ENCODE data around the gene HEYL.
A peak's percentile ranks its signal among the peaks of the same experiment; 100 is the strongest.

HEYL gene

DNA sequence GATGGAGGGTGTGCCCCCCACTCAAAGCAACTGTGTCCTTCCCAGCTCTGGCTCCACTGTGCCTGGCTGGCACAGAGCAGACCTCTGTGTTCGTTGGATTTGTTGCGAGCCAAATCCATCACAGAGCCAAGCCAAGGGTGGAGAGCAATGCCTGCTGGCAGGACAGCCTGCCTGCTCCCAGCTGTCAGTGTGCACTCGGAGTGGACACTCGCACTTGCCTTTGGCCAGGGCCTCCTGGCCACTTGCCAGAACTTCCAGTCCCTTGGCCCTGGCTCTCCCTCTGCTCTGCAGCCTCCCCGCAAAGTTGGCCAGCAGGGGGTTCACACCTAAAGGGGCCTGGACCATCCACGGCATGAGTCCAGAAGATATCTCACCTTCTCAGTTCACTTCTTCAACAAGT, 16.4 kb downstream of the HEYL start:
- H3K4me3 Mint-ChIP-seq, result no peak overlapping the region
- H3K9me3 Mint-ChIP-seq, result no peaks in the 10 kb centered on the region
- H3K27me3 Mint-ChIP-seq (ENCODE audit: low read depth, poor library complexity), result peaks cover 4% of the 10 kb centered on the region
- peak overlapping the region; percentile 89 for H3K27ac Mint-ChIP-seq
- peaks cover 44% of the 10 kb centered on the region for H3K4me1 Mint-ChIP-seq
- TF ChIP-seq CTCF (IDR thresholded peaks at IDR 0.05), result no peak
- peaks cover 32% of the 10 kb centered on the region for H3K36me3 Mint-ChIP-seq (ENCODE audit: low read depth)
- DNase-seq, result no peak

- peaks cover 7% of the 10 kb centered on the region for H3K27me3 Mint-ChIP-seq (ENCODE audit: low read depth, poor library complexity)
- H3K36me3 Mint-ChIP-seq (ENCODE audit: low read depth), result peaks cover 29% of the 10 kb centered on the region
- H3K4me3 Mint-ChIP-seq, result no peak overlapping the region
- H3K27ac Mint-ChIP-seq, result no peak overlapping the region
- H3K4me1 Mint-ChIP-seq, result peaks cover 47% of the 10 kb centered on the region
- H3K9me3 Mint-ChIP-seq, result no peaks in the 10 kb centered on the region
- DNase-seq, result no peak
- TF ChIP-seq CTCF (IDR thresholded peaks at IDR 0.05), result no peak
Measured at GRCh38 chr1:39622427-39622826, 17.0 kb downstream of the HEYL start.

DNA sequence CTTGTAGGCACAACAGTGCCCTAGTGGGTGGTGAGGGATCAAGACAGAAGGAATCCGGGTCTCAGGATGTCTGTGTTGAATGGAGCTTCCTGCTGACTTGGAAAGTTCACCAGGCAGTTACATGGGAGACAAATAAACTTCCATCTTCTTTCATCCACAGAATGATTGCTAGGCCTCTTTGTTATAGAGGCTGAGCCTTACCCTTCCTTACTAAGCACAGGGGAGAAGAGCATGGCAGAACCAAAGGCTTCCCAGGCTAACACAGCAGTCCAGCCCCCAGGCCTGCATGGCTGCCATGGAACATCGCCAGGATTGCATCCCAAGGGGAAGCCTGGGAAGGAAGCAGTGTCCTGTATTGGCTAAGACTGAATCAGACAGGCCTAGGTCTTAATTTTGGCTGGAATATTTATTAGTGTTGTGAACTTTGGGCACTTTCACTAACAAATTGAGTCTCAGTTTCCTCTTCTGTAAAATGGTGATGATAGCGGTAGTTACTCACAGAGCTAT, 18.7 kb downstream of the HEYL start:
- H3K9me3 Mint-ChIP-seq, result no peaks in the 10 kb centered on the region
- peaks cover 40% of the 10 kb centered on the region for H3K4me1 Mint-ChIP-seq
- no peak for TF ChIP-seq CTCF (IDR thresholded peaks at IDR 0.05)
- H3K27me3 Mint-ChIP-seq (ENCODE audit: low read depth, poor library complexity), result peaks cover 7% of the 10 kb centered on the region
- H3K27ac Mint-ChIP-seq, result no peak overlapping the region
- DNase-seq, result no peak
- no peak overlapping the region for H3K4me3 Mint-ChIP-seq
- peaks cover 36% of the 10 kb centered on the region for H3K36me3 Mint-ChIP-seq (ENCODE audit: low read depth)

GRCh38 chr1:39617488-39618049, 21.9 kb downstream of the HEYL start:
- no peak for TF ChIP-seq CTCF (IDR thresholded peaks at IDR 0.05)
- peaks cover 16% of the 10 kb centered on the region for H3K4me1 Mint-ChIP-seq
- H3K27me3 Mint-ChIP-seq (ENCODE audit: low read depth, poor library complexity), result peaks cover 11% of the 10 kb centered on the region
- no peaks in the 10 kb centered on the region for H3K9me3 Mint-ChIP-seq
- DNase-seq, result no peak
- peaks cover 26% of the 10 kb centered on the region for H3K36me3 Mint-ChIP-seq (ENCODE audit: low read depth)
- no peak overlapping the region for H3K4me3 Mint-ChIP-seq
- H3K27ac Mint-ChIP-seq, result peak overlapping the region; percentile 64

GRCh38 chr1:39615086-39615673, 24.3 kb downstream of the HEYL start:
- Mint-ChIP-seq H3K4me3 (no peak overlapping the region), H3K36me3 (ENCODE audit: low read depth) (peaks cover 39% of the 10 kb centered on the region), H3K27ac (no peak overlapping the region), H3K27me3 (ENCODE audit: low read depth, poor library complexity) (peaks cover 14% of the 10 kb centered on the region), H3K9me3 (no peaks in the 10 kb centered on the region), H3K4me1 (peaks cover 16% of the 10 kb centered on the region)
- DNase-seq, result no peak
- no peak for TF ChIP-seq CTCF (IDR thresholded peaks at IDR 0.05)

- DNase-seq, result no peak
- Mint-ChIP-seq H3K27ac (no peak overlapping the region), H3K36me3 (ENCODE audit: low read depth) (peaks cover 39% of the 10 kb centered on the region), H3K4me3 (no peak overlapping the region), H3K4me1 (peaks cover 15% of the 10 kb centered on the region), H3K9me3 (no peaks in the 10 kb centered on the region), H3K27me3 (ENCODE audit: low read depth, poor library complexity) (peaks cover 20% of the 10 kb centered on the region)
- TF ChIP-seq CTCF (IDR thresholded peaks at IDR 0.05), result no peak
Measured at GRCh38 chr1:39614488-39614887, 25.0 kb downstream of the HEYL start.

Measured in nephron progenitor cell (in vitro differentiated cells).